HepG2 (cell line): ENCODE measurements around the gene CGNL1. TPM values are rescaled to one million over a fixed set of nuclear protein-coding genes. Genes with fewer than 3 reads are reported as not detected.

Experiments used
- GABPB1 ChIP-seq: IDR thresholded peaks from 2 replicates; pipeline ENCODE4 v1.6.1; 2016; ENCODE audit warnings: mild to moderate bottlenecking, missing genetic modification reagents, moderate library complexity, missing compliant biosample characterization
- HDAC6 ChIP-seq: fragments of 200-600 bp; sonication (generic); IDR thresholded peaks from 2 replicates; pipeline ENCODE4 v1.7.0; 2017; ENCODE audit warnings: mild to moderate bottlenecking, antibody characterized with exemption, low read length, low read depth
- HMG20A ChIP-seq: IDR thresholded peaks from 2 replicates; pipeline ENCODE4 v1.6.1; 2016; ENCODE audit warnings: borderline replicate concordance
- HNRNPH1 ChIP-seq: fragments of 200-400 bp; formaldehyde crosslinking; optimal IDR thresholded peaks from 2 replicates; pipeline ENCODE3; 2017; ENCODE audit warnings: mild to moderate bottlenecking, low read depth, low read length
- JUNB ChIP-seq: sonication (generic); formaldehyde crosslinking; IDR thresholded peaks from 2 replicates; pipeline ENCODE4 v1.8.0; 2022; ENCODE audit warnings: missing genetic modification reagents, mild to moderate bottlenecking, borderline replicate concordance
- KDM5A ChIP-seq: fragments of 200-600 bp; sonication (generic); IDR thresholded peaks from 2 replicates; pipeline ENCODE4 v1.7.0; 2018; ENCODE audit warnings: antibody characterized with exemption, mild to moderate bottlenecking, low read length, borderline replicate concordance
- SCMH1 ChIP-seq: sonication (generic); formaldehyde crosslinking; IDR thresholded peaks from 2 replicates; pipeline ENCODE4 v1.9.0; 2021; ENCODE audit warnings: missing genetic modification reagents, mild to moderate bottlenecking, borderline replicate concordance
- TEAD2 ChIP-seq: sonication (generic); formaldehyde crosslinking; IDR thresholded peaks from 2 replicates; pipeline ENCODE4 v1.9.0; 2021; ENCODE audit warnings: missing genetic modification reagents
- ZFP36L1 ChIP-seq: sonication (generic); formaldehyde crosslinking; IDR thresholded peaks from 2 replicates; pipeline ENCODE4 v1.8.0; 2022; ENCODE audit warnings: mild to moderate bottlenecking, missing genetic modification reagents, moderate library complexity
- ZNF205 ChIP-seq: IDR thresholded peaks from 2 replicates; pipeline ENCODE4 v1.6.1; 2018; ENCODE audit warnings: missing biosample characterization, missing genetic modification reagents
- ZNF335 ChIP-seq: sonication (generic); formaldehyde crosslinking; IDR thresholded peaks from 2 replicates; pipeline ENCODE4 v1.4.0; 2020; ENCODE audit warnings: missing genetic modification reagents
- ZNF556 ChIP-seq: sonication (generic); formaldehyde crosslinking; IDR thresholded peaks from 2 replicates; pipeline ENCODE4 v1.4.0; 2020; ENCODE audit warnings: mild to moderate bottlenecking, missing genetic modification reagents, borderline replicate concordance
- ZNF567 ChIP-seq: sonication (generic); formaldehyde crosslinking; IDR thresholded peaks from 2 replicates; pipeline ENCODE4 v1.8.1; 2023; ENCODE audit warnings: mild to moderate bottlenecking, missing genetic modification reagents, borderline replicate concordance
- ZNF850 ChIP-seq: sonication (generic); formaldehyde crosslinking; conservative IDR thresholded peaks from 2 replicates; pipeline ENCODE4 v1.9.0; 2021; ENCODE audit warnings: mild to moderate bottlenecking, missing genetic modification reagents
- polyA plus RNA-seq, 8 experiments: library from polyadenylated mRNA; depleted of rRNA in 3 of 8; stranded (reverse) in 7 of 8; unstranded in 1 of 8; fragments of >200 nt; fragmentation: Illumina TruSeq in 4 of 8; extraction: Trizol in 4 of 8; gene quantifications; 2 replicates each; pipeline versions ENCODE4 v1.2.1 to v1.2.3, GENCODE V29; 2011 to 2016; ENCODE audit warnings: low read depth in 4 of 8, missing spikeins in 1 of 8, mixed read lengths in 1 of 8; ENCODE audit not compliant: insufficient read depth in 1 of 8
- total RNA-seq, 5 experiments: library from RNA; depleted of rRNA; stranded (reverse); fragments of >200 nt; fragmentation: Illumina TruSeq; extraction: Trizol; gene quantifications; 2 replicates each; pipeline ENCODE4 v1.2.3, GENCODE V29; 2016; ENCODE audit warnings: low read depth in 1 of 5
- TF ChIP-seq, protein P1 (sequence below): sonication (generic); formaldehyde crosslinking; IDR thresholded peaks from 2 replicates; pipeline ENCODE4 v1.5.1; 2020; ENCODE audit warnings: missing genetic modification reagents, mild to moderate bottlenecking, borderline replicate concordance
- TF ChIP-seq, protein P2 (sequence below): sonication (generic); formaldehyde crosslinking; IDR thresholded peaks from 2 replicates; pipeline ENCODE4 v1.4.0; 2020; ENCODE audit warnings: missing genetic modification reagents, borderline replicate concordance
- TF ChIP-seq, protein P3 (sequence below): sonication (generic); formaldehyde crosslinking; IDR thresholded peaks from 2 replicates; pipeline ENCODE4 v1.4.0; 2020; ENCODE audit warnings: missing genetic modification reagents, borderline replicate concordance
- TF ChIP-seq, protein P4 (sequence below): sonication (generic); formaldehyde crosslinking; IDR thresholded peaks from 2 replicates; pipeline ENCODE4 v1.8.1; 2023; ENCODE audit warnings: missing genetic modification reagents, inconsistent platforms, borderline replicate concordance

CGNL1 gene
- total and polyA plus RNA-seq, 2 of the 13 experiments (the other 11 are each of a cell fraction or from before 2014, with no cell fraction given) = 5.6 to 15.6 TPM

DNA sequence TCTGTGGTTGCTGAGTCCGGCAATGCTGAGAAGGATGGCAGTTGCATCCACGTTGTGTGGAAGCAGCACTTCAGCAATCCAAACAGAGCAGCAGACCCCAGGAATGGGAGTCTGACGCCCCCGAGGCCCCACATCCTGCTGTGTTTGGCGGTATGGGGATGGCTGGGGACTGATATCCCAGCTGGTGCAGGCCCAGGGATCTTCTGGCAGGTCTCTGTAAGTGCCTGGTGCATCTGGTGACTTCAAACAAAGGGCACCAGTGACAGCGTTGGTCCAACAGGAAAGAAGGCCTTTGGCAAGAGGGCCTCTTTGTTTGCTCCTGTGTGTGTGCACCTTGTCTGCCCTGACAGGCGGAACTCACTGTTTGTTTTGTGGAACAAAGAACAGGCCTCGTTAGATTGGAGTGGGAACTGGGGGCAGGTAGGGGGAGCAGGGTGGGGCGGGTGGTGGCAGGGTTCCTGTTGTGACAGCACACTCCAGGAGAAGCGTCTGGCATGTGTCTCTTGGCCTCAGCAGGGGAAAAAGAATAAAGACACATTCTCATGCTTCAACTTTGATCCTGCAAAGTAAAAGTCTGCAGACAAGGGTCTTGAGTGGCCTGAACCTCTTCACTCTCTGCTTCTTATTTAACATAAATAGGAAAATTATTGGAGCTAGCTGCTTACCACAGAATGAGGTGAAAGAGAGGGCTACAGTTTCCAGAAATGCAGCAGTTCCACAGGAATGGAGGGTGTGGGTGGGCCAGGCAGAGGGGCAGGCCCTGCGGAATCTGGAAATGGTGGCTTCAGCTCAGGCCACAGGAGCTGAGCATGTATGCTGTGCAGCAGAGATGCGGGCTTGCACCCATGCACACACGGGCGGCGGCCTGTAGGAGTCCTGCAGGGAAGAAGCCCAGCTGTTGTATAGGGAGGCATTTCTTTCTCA, 120.9 kb downstream of the CGNL1 start (continued):
- TF ChIP-seq, protein P1, sequence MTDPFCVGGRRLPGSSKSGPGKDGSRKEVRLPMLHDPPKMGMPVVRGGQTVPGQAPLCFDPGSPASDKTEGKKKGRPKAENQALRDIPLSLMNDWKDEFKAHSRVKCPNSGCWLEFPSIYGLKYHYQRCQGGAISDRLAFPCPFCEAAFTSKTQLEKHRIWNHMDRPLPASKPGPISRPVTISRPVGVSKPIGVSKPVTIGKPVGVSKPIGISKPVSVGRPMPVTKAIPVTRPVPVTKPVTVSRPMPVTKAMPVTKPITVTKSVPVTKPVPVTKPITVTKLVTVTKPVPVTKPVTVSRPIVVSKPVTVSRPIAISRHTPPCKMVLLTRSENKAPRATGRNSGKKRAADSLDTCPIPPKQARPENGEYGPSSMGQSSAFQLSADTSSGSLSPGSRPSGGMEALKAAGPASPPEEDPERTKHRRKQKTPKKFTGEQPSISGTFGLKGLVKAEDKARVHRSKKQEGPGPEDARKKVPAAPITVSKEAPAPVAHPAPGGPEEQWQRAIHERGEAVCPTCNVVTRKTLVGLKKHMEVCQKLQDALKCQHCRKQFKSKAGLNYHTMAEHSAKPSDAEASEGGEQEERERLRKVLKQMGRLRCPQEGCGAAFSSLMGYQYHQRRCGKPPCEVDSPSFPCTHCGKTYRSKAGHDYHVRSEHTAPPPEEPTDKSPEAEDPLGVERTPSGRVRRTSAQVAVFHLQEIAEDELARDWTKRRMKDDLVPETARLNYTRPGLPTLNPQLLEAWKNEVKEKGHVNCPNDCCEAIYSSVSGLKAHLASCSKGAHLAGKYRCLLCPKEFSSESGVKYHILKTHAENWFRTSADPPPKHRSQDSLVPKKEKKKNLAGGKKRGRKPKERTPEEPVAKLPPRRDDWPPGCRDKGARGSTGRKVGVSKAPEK (CRISPR knock-in tag) = no peak
- TF ChIP-seq HMG20A (CRISPR knock-in tag) = peak; percentile 82; the same call in 1 of the 2 replicates
- TF ChIP-seq, protein P2, sequence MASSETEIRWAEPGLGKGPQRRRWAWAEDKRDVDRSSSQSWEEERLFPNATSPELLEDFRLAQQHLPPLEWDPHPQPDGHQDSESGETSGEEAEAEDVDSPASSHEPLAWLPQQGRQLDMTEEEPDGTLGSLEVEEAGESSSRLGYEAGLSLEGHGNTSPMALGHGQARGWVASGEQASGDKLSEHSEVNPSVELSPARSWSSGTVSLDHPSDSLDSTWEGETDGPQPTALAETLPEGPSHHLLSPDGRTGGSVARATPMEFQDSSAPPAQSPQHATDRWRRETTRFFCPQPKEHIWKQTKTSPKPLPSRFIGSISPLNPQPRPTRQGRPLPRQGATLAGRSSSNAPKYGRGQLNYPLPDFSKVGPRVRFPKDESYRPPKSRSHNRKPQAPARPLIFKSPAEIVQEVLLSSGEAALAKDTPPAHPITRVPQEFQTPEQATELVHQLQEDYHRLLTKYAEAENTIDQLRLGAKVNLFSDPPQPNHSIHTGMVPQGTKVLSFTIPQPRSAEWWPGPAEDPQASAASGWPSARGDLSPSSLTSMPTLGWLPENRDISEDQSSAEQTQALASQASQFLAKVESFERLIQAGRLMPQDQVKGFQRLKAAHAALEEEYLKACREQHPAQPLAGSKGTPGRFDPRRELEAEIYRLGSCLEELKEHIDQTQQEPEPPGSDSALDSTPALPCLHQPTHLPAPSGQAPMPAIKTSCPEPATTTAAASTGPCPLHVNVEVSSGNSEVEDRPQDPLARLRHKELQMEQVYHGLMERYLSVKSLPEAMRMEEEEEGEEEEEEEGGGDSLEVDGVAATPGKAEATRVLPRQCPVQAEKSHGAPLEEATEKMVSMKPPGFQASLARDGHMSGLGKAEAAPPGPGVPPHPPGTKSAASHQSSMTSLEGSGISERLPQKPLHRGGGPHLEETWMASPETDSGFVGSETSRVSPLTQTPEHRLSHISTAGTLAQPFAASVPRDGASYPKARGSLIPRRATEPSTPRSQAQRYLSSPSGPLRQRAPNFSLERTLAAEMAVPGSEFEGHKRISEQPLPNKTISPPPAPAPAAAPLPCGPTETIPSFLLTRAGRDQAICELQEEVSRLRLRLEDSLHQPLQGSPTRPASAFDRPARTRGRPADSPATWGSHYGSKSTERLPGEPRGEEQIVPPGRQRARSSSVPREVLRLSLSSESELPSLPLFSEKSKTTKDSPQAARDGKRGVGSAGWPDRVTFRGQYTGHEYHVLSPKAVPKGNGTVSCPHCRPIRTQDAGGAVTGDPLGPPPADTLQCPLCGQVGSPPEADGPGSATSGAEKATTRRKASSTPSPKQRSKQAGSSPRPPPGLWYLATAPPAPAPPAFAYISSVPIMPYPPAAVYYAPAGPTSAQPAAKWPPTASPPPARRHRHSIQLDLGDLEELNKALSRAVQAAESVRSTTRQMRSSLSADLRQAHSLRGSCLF (CRISPR knock-in tag) = no peak
- TF ChIP-seq JUNB = no peak
- TF ChIP-seq SCMH1 = no peak
- TF ChIP-seq, protein P3, sequence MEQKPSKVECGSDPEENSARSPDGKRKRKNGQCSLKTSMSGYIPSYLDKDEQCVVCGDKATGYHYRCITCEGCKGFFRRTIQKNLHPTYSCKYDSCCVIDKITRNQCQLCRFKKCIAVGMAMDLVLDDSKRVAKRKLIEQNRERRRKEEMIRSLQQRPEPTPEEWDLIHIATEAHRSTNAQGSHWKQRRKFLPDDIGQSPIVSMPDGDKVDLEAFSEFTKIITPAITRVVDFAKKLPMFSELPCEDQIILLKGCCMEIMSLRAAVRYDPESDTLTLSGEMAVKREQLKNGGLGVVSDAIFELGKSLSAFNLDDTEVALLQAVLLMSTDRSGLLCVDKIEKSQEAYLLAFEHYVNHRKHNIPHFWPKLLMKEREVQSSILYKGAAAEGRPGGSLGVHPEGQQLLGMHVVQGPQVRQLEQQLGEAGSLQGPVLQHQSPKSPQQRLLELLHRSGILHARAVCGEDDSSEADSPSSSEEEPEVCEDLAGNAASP = peak; percentile 94; the same call in 1 of the 2 replicates
- no peak; the same call in 1 of the 2 replicates for TF ChIP-seq KDM5A
- TF ChIP-seq GABPB1 (CRISPR knock-in tag) = peak; percentile 64
- no peak for TF ChIP-seq HDAC6
- TF ChIP-seq ZNF567 (CRISPR knock-in tag) = no peak
- TF ChIP-seq ZNF335 = no peak
- no peak for TF ChIP-seq ZNF850
- TF ChIP-seq ZNF556 (CRISPR knock-in tag) = peak; percentile 89
- TF ChIP-seq, protein P4, sequence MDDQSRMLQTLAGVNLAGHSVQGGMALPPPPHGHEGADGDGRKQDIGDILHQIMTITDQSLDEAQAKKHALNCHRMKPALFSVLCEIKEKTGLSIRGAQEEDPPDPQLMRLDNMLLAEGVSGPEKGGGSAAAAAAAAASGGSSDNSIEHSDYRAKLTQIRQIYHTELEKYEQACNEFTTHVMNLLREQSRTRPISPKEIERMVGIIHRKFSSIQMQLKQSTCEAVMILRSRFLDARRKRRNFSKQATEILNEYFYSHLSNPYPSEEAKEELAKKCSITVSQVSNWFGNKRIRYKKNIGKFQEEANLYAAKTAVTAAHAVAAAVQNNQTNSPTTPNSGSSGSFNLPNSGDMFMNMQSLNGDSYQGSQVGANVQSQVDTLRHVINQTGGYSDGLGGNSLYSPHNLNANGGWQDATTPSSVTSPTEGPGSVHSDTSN (CRISPR knock-in tag) = no peak
- peak; percentile 50; the same call in 1 of the 2 replicates for TF ChIP-seq ZFP36L1 (CRISPR knock-in tag)
- 0 out of 2 replicates have a peak, but pooled peaks have one; percentile 60 for TF ChIP-seq ZNF205 (CRISPR knock-in tag)
- no peak for TF ChIP-seq TEAD2 (CRISPR knock-in tag)
- no peak for TF ChIP-seq HNRNPH1
